ENCODE results near the gene SPAG16.

Gene SPAG16

GRCh38 chr2:213561759-213562158 is 277.5 kb downstream of the SPAG16 start:
- Histone ChIP-seq H3K36me3 (ENCODE audit: insufficient read depth) (no peaks in the 10 kb centered on the region), H3K4me3 (IDR thresholded peaks at IDR 0.05; ENCODE audit: insufficient read depth, low read depth, low read length) (no peak overlapping the region), H3K27me3 (ENCODE audit: insufficient read depth, low read depth) (no peaks in the 10 kb centered on the region), H3K9ac (no peak overlapping the region), H3K79me2 (ENCODE audit: insufficient read depth, low read depth) (no peaks in the 10 kb centered on the region), H4K20me1 (ENCODE audit: insufficient read depth) (no peaks in the 10 kb centered on the region), H3K4me2 (no peak overlapping the region), H3K4me1 (ENCODE audit: low read depth, poor library complexity, severe bottlenecking) (no peaks in the 10 kb centered on the region), H2AFZ (ENCODE audit: low read depth) (no peak overlapping the region), H3K27ac (no peak overlapping the region)
- TF ChIP-seq, protein P1, sequence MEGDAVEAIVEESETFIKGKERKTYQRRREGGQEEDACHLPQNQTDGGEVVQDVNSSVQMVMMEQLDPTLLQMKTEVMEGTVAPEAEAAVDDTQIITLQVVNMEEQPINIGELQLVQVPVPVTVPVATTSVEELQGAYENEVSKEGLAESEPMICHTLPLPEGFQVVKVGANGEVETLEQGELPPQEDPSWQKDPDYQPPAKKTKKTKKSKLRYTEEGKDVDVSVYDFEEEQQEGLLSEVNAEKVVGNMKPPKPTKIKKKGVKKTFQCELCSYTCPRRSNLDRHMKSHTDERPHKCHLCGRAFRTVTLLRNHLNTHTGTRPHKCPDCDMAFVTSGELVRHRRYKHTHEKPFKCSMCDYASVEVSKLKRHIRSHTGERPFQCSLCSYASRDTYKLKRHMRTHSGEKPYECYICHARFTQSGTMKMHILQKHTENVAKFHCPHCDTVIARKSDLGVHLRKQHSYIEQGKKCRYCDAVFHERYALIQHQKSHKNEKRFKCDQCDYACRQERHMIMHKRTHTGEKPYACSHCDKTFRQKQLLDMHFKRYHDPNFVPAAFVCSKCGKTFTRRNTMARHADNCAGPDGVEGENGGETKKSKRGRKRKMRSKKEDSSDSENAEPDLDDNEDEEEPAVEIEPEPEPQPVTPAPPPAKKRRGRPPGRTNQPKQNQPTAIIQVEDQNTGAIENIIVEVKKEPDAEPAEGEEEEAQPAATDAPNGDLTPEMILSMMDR (conservative IDR thresholded peaks at IDR 0.05; ENCODE audit: low read depth, low read length): no peak

DNA sequence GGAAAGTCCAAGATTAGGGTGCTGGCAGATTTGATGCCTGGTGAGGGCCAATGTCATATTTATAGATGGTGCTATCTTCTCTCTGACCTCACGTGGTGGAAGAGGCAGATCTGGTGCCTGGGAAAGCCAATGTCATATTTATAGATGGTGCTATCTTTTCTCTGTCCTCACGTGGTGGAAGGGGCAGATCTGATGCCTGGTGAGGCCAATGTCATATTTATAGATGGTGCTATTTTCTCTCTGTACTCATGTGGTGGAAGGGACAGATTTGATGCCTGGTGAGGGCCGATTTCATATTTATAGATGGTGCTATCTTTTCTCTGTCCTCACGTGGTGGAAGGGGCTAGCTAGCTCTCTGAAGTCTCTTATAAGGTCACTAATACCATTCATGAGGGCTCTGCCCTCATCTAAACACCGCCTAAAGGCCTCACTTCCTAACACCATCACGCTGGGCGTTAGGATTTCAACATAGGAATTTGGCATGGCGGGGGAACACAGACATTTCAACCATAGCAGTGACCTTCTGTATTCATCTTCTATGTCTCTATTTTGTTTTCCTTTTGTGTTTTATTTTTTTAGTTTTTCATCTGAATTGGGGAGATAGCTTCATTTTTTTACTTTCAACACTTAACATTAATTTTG is 278.4 kb downstream of the SPAG16 start:
- H3K4me1 ChIP-seq (ENCODE audit: low read depth, poor library complexity, severe bottlenecking): no peaks in the 10 kb centered on the region
- no peak overlapping the region for H2AFZ ChIP-seq (ENCODE audit: low read depth)
- TF ChIP-seq, protein P1 (conservative IDR thresholded peaks at IDR 0.05; ENCODE audit: low read depth, low read length): no peak
- no peaks in the 10 kb centered on the region for H3K27me3 ChIP-seq (ENCODE audit: insufficient read depth, low read depth)
- H3K27ac ChIP-seq: no peak overlapping the region
- no peaks in the 10 kb centered on the region for H4K20me1 ChIP-seq (ENCODE audit: insufficient read depth)
- no peak overlapping the region for H3K4me3 ChIP-seq (IDR thresholded peaks at IDR 0.05; ENCODE audit: insufficient read depth, low read depth, low read length)
- H3K36me3 ChIP-seq (ENCODE audit: insufficient read depth): no peaks in the 10 kb centered on the region
- no peak overlapping the region for H3K4me2 ChIP-seq
- H3K79me2 ChIP-seq (ENCODE audit: insufficient read depth, low read depth): no peaks in the 10 kb centered on the region
- no peak overlapping the region for H3K9ac ChIP-seq

DNA sequence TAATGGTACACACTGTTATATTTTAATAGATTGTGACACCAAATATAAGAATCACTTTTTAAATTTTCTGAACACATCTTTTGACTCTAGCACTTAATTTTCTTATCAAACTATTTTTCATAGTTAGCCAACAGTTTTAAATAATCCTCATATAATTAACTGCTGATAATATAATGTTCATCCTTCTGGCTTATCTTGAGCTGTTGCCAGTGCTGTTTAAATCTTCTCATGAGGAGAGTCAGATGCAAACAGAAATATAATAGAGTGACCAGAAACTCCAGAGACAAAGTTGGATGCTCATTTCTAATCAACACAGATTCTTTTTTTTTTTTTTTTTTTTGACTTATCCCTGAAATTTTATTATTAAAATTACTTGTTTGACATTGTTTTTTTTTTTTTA is 282.6 kb downstream of the SPAG16 start:
- Histone ChIP-seq H3K27ac (no peak overlapping the region), H3K79me2 (ENCODE audit: insufficient read depth, low read depth) (no peaks in the 10 kb centered on the region), H3K4me1 (ENCODE audit: low read depth, poor library complexity, severe bottlenecking) (no peaks in the 10 kb centered on the region), H3K4me3 (IDR thresholded peaks at IDR 0.05; ENCODE audit: insufficient read depth, low read depth, low read length) (no peak overlapping the region), H4K20me1 (ENCODE audit: insufficient read depth) (no peaks in the 10 kb centered on the region), H2AFZ (ENCODE audit: low read depth) (no peak overlapping the region), H3K9ac (no peak overlapping the region), H3K36me3 (ENCODE audit: insufficient read depth) (no peaks in the 10 kb centered on the region), H3K4me2 (no peak overlapping the region), H3K27me3 (ENCODE audit: insufficient read depth, low read depth) (no peaks in the 10 kb centered on the region)
- TF ChIP-seq, protein P1 (conservative IDR thresholded peaks at IDR 0.05; ENCODE audit: low read depth, low read length): no peak

GRCh38 chr2:213609570-213610170 is 325.4 kb downstream of the SPAG16 start:
- Histone ChIP-seq H4K20me1 (ENCODE audit: insufficient read depth) (no peaks in the 10 kb centered on the region), H3K4me2 (no peak overlapping the region), H3K9ac (no peak overlapping the region), H3K79me2 (ENCODE audit: insufficient read depth, low read depth) (no peaks in the 10 kb centered on the region), H2AFZ (ENCODE audit: low read depth) (no peak overlapping the region), H3K36me3 (ENCODE audit: insufficient read depth) (no peaks in the 10 kb centered on the region), H3K4me3 (IDR thresholded peaks at IDR 0.05; ENCODE audit: insufficient read depth, low read depth, low read length) (no peak overlapping the region), H3K27me3 (ENCODE audit: insufficient read depth, low read depth) (no peaks in the 10 kb centered on the region), H3K27ac (no peak overlapping the region), H3K4me1 (ENCODE audit: low read depth, poor library complexity, severe bottlenecking) (no peaks in the 10 kb centered on the region)
- TF ChIP-seq, protein P1 (conservative IDR thresholded peaks at IDR 0.05; ENCODE audit: low read depth, low read length): no peak

Measured in KMS-11 (cell line).